Measurements from ENCODE around the gene HBQ1.

The HBQ1 gene

GRCh38 chr16:180681-181564, 664 bp downstream of the HBQ1 start:
- TF ChIP-seq CTCF (IDR thresholded peaks at IDR 0.05): no peak
- Histone ChIP-seq H3K4me3 (peak overlapping the region; percentile 63), H3K27ac (no peak overlapping the region)
- DNase-seq (ENCODE audit: low spot score): no peak

- no peak overlapping the region for H3K27ac ChIP-seq
- peak overlapping the region; percentile 63 for H3K4me3 ChIP-seq
- DNase-seq (ENCODE audit: low spot score): peak; percentile 78
- peak; percentile 94 for TF ChIP-seq CTCF (IDR thresholded peaks at IDR 0.05)
Measured at GRCh38 chr16:181565-182021, 1.3 kb downstream of the HBQ1 start.

GRCh38 chr16:183005-183404, 2.7 kb downstream of the HBQ1 start:
- TF ChIP-seq CTCF (IDR thresholded peaks at IDR 0.05): no peak

GRCh38 chr16:185213-185612, 5.0 kb downstream of the HBQ1 start:
- DNase-seq (ENCODE audit: low spot score): no peak
- Histone ChIP-seq H3K27ac (no peak overlapping the region), H3K4me3 (no peak overlapping the region)
- no peak for TF ChIP-seq CTCF (IDR thresholded peaks at IDR 0.05)

More at GRCh38 chr16:183005-183404, 2.7 kb downstream of the HBQ1 start:
- no peak overlapping the region for H3K4me3 ChIP-seq
- no peak for DNase-seq (ENCODE audit: low spot score)
- H3K27ac ChIP-seq: no peak overlapping the region

GRCh38 chr16:185691-186090, 5.4 kb downstream of the HBQ1 start:
- H3K4me3 ChIP-seq: no peak overlapping the region
- DNase-seq (ENCODE audit: low spot score): no peak
- TF ChIP-seq CTCF (IDR thresholded peaks at IDR 0.05): no peak
- H3K27ac ChIP-seq: no peak overlapping the region

GRCh38 chr16:187330-187729, 7.1 kb downstream of the HBQ1 start:
- TF ChIP-seq CTCF (IDR thresholded peaks at IDR 0.05): no peak
- no peak overlapping the region for H3K4me3 ChIP-seq
- no peak for DNase-seq (ENCODE audit: low spot score)
- no peak overlapping the region for H3K27ac ChIP-seq

GRCh38 chr16:188674-189073, 8.4 kb downstream of the HBQ1 start:
- TF ChIP-seq CTCF (IDR thresholded peaks at IDR 0.05): no peak
- Histone ChIP-seq H3K27ac (no peak overlapping the region), H3K4me3 (no peak overlapping the region)
- DNase-seq (ENCODE audit: low spot score): no peak

Measured in coronary artery (tissue), 2 donors.